Coronary artery (tissue), 2 donors: ENCODE measurements around the gene RTTN.

Experiments used
- DNase-seq: peaks from one replicate; pipeline ENCODE4 v3.0.0-alpha.2; 2017; ENCODE audit warnings: low spot score
- H3K27ac ChIP-seq, 2 donors: fragments of 200-600 bp; sonication (generic); one replicate each; pipeline ENCODE4 v1.5.1; 2016 to 2019
- H3K4me3 ChIP-seq: fragments of 200-600 bp; sonication (generic); 2 replicates; pipeline ENCODE4 v1.5.1; 2016; ENCODE audit warnings: mild to moderate bottlenecking, moderate library complexity
- TF ChIP-seq, protein P1 (sequence below): fragments of 200-600 bp; sonication (generic); IDR thresholded peaks from one replicate; pipeline ENCODE4 v1.5.1; 2019; ENCODE audit warnings: antibody characterized with exemption

The RTTN gene

DNA sequence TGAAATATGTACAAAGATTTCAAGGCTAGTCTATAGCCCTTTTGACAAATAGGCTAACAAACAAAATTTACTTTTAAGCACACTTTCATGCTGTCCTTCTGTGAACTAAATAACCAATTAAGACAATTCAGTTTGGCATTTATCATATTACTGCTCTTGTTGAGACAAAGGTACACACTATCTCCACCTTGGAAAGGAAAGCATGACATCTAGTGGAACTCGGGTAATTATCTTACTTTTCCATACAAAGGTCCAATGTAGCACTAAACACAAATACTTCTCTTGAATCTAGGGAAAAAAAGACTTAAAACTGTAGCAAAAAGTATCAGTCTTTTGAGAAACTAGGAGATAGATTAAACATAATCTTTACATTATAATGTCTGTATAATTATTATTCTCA lies 132.8 kb downstream of the RTTN start:
- Histone ChIP-seq H3K4me3 (no peak overlapping the region), H3K27ac (no peak overlapping the region)
- TF ChIP-seq, protein P1, sequence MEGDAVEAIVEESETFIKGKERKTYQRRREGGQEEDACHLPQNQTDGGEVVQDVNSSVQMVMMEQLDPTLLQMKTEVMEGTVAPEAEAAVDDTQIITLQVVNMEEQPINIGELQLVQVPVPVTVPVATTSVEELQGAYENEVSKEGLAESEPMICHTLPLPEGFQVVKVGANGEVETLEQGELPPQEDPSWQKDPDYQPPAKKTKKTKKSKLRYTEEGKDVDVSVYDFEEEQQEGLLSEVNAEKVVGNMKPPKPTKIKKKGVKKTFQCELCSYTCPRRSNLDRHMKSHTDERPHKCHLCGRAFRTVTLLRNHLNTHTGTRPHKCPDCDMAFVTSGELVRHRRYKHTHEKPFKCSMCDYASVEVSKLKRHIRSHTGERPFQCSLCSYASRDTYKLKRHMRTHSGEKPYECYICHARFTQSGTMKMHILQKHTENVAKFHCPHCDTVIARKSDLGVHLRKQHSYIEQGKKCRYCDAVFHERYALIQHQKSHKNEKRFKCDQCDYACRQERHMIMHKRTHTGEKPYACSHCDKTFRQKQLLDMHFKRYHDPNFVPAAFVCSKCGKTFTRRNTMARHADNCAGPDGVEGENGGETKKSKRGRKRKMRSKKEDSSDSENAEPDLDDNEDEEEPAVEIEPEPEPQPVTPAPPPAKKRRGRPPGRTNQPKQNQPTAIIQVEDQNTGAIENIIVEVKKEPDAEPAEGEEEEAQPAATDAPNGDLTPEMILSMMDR, result no peak
- no peak for DNase-seq

DNA sequence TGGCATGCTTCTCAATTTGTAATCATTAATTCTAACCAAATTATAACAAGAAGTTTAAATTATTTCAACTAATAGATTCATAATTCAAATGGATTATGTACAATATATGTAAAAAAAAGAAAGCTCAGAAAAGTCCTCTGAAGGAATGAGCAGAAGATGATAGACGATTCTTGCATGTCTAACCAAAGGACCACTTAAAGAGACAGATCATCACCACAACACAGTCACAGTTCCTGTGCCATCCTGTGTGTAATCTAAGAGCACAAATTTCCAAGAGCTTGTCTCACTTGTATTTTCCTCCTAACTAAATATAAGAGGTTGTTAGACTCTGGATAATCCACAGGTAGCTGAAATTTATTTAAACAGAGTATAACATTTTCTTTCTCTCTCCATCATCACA lies 135.5 kb downstream of the RTTN start:
- H3K27ac ChIP-seq, result no peak overlapping the region
- no peak overlapping the region for H3K4me3 ChIP-seq
- DNase-seq, result no peak
- TF ChIP-seq, protein P1, result no peak

DNA sequence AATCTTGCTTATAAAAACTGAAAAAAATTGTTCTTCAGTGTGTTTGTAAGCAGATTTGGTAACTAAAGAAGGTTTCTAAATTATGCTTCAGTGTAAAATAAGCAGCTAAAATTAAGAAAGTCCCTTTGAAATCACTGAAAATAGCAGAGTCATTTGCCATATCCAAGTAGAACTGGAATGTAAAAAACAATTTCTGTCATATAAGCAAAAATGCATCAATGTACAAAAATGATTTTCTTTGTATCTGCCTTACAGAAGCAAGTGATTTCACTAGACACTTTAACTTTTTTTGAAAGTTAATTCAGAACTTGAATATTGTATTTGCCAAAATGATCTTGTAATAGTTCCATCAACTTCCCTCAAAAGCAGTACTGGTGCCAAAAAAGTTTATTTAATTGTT lies 136.1 kb downstream of the RTTN start:
- Histone ChIP-seq H3K4me3 (no peak overlapping the region), H3K27ac (no peak overlapping the region)
- no peak for DNase-seq
- TF ChIP-seq, protein P1, result no peak

DNA sequence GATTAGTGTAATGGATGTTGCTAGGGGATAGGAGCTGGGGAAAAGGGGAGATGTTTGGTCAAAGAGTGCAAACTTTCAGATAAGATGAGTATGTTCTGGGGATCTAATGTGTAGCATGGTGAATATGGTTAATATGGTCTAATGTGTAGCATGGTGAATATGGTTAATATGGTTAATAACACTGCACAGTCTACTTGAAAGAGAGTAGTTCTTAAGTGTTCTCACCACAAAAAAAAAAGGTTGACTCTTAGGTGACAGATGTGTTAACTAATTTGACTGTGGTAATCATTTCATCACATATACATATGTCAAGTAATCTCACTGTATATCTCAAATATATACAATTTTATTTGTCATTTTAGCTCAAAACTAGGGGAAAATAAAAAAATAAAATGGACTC lies 136.5 kb downstream of the RTTN start:
- Histone ChIP-seq H3K27ac (no peak overlapping the region), H3K4me3 (no peak overlapping the region)
- no peak for DNase-seq
- TF ChIP-seq, protein P1, result no peak

DNA sequence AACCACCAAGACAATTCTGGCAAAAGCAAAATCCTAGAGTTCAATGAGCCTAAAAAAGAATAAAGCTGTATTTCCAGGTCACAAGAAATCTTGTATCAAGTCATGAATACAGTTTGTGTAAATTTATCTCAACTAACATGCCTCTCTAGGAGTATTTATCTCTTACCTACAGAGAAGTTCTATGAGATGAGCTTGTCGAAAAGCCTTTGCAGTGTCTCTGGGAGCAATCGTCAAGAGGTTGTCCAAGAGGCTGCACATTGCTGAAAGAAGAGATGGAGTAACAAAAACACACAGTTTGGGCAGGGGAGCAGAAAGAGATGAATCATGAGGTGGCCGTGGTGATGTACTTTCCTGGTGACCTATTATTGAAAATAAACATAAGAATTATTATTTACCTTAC lies 145.8 kb downstream of the RTTN start:
- H3K4me3 ChIP-seq, result no peak overlapping the region
- no peak for DNase-seq
- H3K27ac ChIP-seq, result no peak overlapping the region
- TF ChIP-seq, protein P1, result no peak

DNA sequence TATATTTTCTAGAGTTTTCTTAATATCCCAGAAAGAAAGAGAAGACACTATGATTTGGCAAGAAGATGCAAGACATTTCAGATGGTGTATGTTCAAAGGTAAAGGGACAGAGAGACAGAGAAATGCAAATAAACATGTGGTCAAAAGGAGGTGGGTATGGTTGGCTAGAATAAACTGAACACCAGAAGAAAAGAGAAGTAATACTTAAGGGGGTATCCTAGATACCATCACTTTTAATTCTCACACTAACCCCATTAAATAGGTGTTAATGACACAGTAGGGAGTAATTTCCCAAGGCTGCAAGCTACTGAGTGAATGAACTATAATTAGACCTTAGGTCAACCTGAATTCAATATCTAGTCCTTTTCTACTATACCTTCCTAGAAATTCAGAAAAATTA lies 146.6 kb downstream of the RTTN start:
- TF ChIP-seq, protein P1, result no peak
- H3K27ac ChIP-seq, result no peak overlapping the region
- no peak overlapping the region for H3K4me3 ChIP-seq
- DNase-seq, result no peak

DNA sequence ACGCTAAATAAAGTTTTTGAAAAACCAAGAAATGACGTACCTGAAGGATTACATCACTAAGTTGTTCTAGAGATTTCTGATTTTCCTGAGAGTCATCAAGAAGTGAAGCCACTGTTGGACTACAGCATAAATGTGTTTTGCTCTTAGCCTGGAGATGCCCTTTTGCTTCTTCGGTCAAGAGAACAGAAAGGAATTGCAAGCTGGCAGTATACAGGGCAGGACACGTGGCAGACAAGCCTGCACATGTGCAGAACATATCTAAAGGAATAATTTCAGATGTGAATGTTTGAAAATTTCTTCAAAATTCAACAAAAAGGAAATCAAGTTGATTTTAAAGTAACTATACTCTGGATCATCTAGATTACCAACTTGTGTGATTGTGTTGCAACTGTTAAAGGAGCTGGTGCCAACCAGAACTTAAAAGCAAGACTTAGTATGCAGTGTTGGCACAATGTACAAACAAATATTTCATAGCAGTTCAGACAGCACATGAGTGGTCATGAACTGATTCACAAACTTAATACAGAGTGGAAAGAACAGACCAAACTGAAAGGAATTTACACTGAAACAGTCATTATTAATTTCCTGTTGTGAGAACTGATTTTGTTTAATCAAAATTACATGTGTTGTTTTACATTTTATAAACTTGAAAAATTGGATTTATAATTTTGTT lies 157.4 kb downstream of the RTTN start:
- no peak overlapping the region for H3K4me3 ChIP-seq
- TF ChIP-seq, protein P1, result no peak
- H3K27ac ChIP-seq, result peak overlapping the region in 1 of 2 donors; percentile 8
- no peak for DNase-seq
